MCF 10A (cell line): ENCODE results near the gene SIGLEC7. TPM values are rescaled to one million over a fixed set of nuclear protein-coding genes. Genes with fewer than 3 reads are reported as not detected.

Experiments
- BruUV-seq: library from RNA; stranded (reverse); fragments of 400-500 nt; replicated peaks from 2 replicates; lab custom pipeline; 2021; lab: Mats Ljungman, UMichigan
- CTCF ChIA-PET: fragments of 300-600 bp; sonication (Branson Sonifier 250); formaldehyde crosslinking; extraction: SDS; loops from one replicate; lab custom pipeline; 2021; ENCODE audit warnings: antibody characterized with exemption, inconsistent platforms; lab: Yijun Ruan, JAX
- POLR2A ChIA-PET: fragments of 300-600, 350-650 bp; sonication (Branson Sonifier 250); formaldehyde crosslinking; extraction: SDS; loops from one replicate; lab custom pipeline; 2020; ENCODE audit warnings: antibody characterized with exemption, inconsistent platforms; lab: Yijun Ruan, JAX
- DNase-seq: peaks from one replicate; pipeline ENCODE4 v3.0.0-alpha.2; 2018; ENCODE audit not compliant: unreplicated experiment
- H3K27ac Mint-ChIP-seq: one replicate; pipeline ENCODE4 v1.8.0; 2022; ENCODE audit warnings: mild to moderate bottlenecking, low read depth, mixed read lengths; ENCODE audit not compliant: unreplicated experiment
- H3K27me3 Mint-ChIP-seq: one replicate; pipeline ENCODE4 v1.8.0; 2022; ENCODE audit warnings: mixed read lengths; ENCODE audit not compliant: insufficient read depth, unreplicated experiment
- H3K36me3 Mint-ChIP-seq: one replicate; pipeline ENCODE4 v1.8.0; 2022; ENCODE audit warnings: mild to moderate bottlenecking, moderate library complexity, mixed read lengths; ENCODE audit not compliant: insufficient read depth, unreplicated experiment
- H3K4me1 Mint-ChIP-seq: one replicate; pipeline ENCODE4 v1.8.0; 2022; ENCODE audit warnings: mixed read lengths; ENCODE audit not compliant: insufficient read depth, unreplicated experiment
- H3K4me3 Mint-ChIP-seq: one replicate; pipeline ENCODE4 v1.8.0; 2022; ENCODE audit warnings: mild to moderate bottlenecking, moderate library complexity, mixed read lengths; ENCODE audit not compliant: unreplicated experiment
- H3K9me3 Mint-ChIP-seq: one replicate; pipeline ENCODE4 v1.8.0; 2022; ENCODE audit warnings: mixed read lengths; ENCODE audit not compliant: unreplicated experiment
- CTCF ChIP-seq: fragments of 200-600 bp; IDR thresholded peaks from one replicate; pipeline ENCODE4 v1.8.0; 2022; ENCODE audit warnings: antibody characterized with exemption, mild to moderate bottlenecking; ENCODE audit not compliant: unreplicated experiment
- intact Hi-C: fragments of 100-400 bp; cut with micrococcal nuclease; formaldehyde crosslinking; loops from 2 replicates; pipeline ENCODE4 v1.14.1; 2022
- total RNA-seq: library from RNA; stranded (reverse); gene quantifications from 2 replicates; pipeline ENCODE4 v1.2.3, GENCODE V29; 2022

SIGLEC7 gene
- total RNA-seq, 1 experiment from 2014 or later, result not detected

GRCh38 chr19:51163257-51163656 lies 21.2 kb downstream of the SIGLEC7 start:
- intact Hi-C loops, result no loop called here
- Mint-ChIP-seq H3K4me3 (no peak overlapping the region), H3K27ac (no peak overlapping the region), H3K4me1 (no peaks in the 10 kb centered on the region), H3K9me3 (peaks cover 7% of the 10 kb centered on the region), H3K36me3 (no peaks in the 10 kb centered on the region), H3K27me3 (no peaks in the 10 kb centered on the region)
- no TSS peak for BruUV-seq
- CTCF ChIA-PET, result interaction anchor here (0.6 kb wide), 2 partner anchors 32 to 375 kb away, joined by 3 read pairs; no protein-coding TSS in a partner anchor
- DNase-seq, result no peak
- no peak for TF ChIP-seq CTCF
- POLR2A ChIA-PET, result no interaction called here

GRCh38 chr19:51164215-51164614 lies 22.1 kb downstream of the SIGLEC7 start:
- intact Hi-C loops, result no loop called here

GRCh38 chr19:51166846-51167490 lies 24.9 kb downstream of the SIGLEC7 start:
- no peaks in the 10 kb centered on the region for H3K4me1 Mint-ChIP-seq
- no TSS peak for BruUV-seq
- H3K9me3 Mint-ChIP-seq, result peaks cover 7% of the 10 kb centered on the region
- no peaks in the 10 kb centered on the region for H3K36me3 Mint-ChIP-seq
- ChIA-PET POLR2A (no interaction called here), CTCF (no interaction called here)
- no peak for DNase-seq
- no peak for TF ChIP-seq CTCF
- no peak overlapping the region for H3K27ac Mint-ChIP-seq
- intact Hi-C loops, result no loop called here
- no peak overlapping the region for H3K4me3 Mint-ChIP-seq
- no peaks in the 10 kb centered on the region for H3K27me3 Mint-ChIP-seq

More at GRCh38 chr19:51164215-51164614, 22.1 kb downstream of the SIGLEC7 start:
- Mint-ChIP-seq H3K4me1 (no peaks in the 10 kb centered on the region), H3K9me3 (peaks cover 7% of the 10 kb centered on the region), H3K27ac (no peak overlapping the region), H3K27me3 (no peaks in the 10 kb centered on the region), H3K36me3 (no peaks in the 10 kb centered on the region), H3K4me3 (no peak overlapping the region)
- no peak for DNase-seq
- ChIA-PET CTCF (interaction anchor here (0.6 to 1.9 kb wide), 3 partner anchors 68 to 463 kb away, joined by 3 to 7 read pairs (median 3); no protein-coding TSS in a partner anchor), POLR2A (no interaction called here)
- no TSS peak for BruUV-seq
- TF ChIP-seq CTCF, result no peak

GRCh38 chr19:51168564-51169282 lies 26.6 kb downstream of the SIGLEC7 start:
- CTCF ChIA-PET, result interaction anchor here (0.6 to 3.2 kb wide), 17 partner anchors 8 to 1732 kb away, joined by 3 to 16 read pairs (median 3); no protein-coding TSS in a partner anchor
- no peak for TF ChIP-seq CTCF
- Mint-ChIP-seq H3K27me3 (no peaks in the 10 kb centered on the region), H3K27ac (no peak overlapping the region), H3K4me1 (no peaks in the 10 kb centered on the region), H3K4me3 (no peak overlapping the region), H3K9me3 (no peaks in the 10 kb centered on the region), H3K36me3 (no peaks in the 10 kb centered on the region)
- BruUV-seq, result no TSS peak
- DNase-seq, result no peak
- POLR2A ChIA-PET, result interaction anchor here (1.0 kb wide), 1 partner anchor 811 kb away, joined by 3 read pairs; no protein-coding TSS in a partner anchor
- intact Hi-C loops, result loop anchor here (1.0 kb wide), 1 partner anchor 147 kb away; no protein-coding TSS in a partner anchor
